Measurements from ENCODE around the gene CFC1.
"Not testable (repeated sequence)": the region's sequence is repeated elsewhere in the genome, so short reads cannot be mapped to it uniquely, and the experiment has no call there.

The CFC1 gene

DNA sequence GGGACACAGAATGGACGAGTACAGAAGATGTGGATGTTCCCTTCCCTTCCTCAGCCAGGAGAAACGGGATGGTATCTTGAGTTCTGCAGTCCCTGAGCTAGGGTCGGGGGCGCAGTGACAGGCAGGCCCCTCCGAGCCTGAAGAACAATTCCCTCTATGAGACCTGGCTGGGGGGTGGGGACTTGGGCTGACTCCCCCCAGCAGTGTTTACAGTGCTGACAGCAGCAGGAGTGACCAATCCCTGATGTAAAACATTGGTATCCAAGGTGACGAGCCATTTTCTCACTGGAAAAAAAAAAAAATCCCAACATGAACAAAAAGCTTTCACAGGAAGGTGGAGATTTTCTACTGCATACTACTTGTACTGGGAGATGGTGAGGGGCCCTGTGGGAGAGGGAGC lies at the start of gene CFC1:
TSS of gene CFC1 (minus strand) at position 183 of the 400 bp plus-strand sequence. CDS start 288 bp downstream, outside the sequence.
- DNase-seq (ENCODE audit: low spot score), result not testable (repeated sequence)

DNA sequence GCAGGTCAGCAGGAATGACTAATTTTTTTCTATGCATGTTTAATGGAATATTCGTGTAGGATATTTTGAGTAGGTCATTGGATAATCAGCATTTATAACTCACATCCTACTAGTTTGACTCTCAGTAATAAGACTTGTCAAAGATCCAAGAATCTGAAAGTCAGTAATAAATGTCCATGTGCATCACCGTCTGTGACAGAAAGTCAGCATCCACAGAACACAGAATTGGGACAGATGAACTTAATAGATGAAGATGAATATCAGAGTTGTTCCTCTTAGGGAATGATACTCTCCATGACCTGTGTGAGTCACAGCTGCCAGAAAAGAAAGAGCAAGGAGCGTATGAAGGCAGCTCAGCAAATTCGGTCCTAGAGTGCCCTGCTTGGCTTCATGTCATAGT lies 42.3 kb upstream of the CFC1 start:
- not testable (repeated sequence) for DNase-seq (ENCODE audit: low spot score)

DNA sequence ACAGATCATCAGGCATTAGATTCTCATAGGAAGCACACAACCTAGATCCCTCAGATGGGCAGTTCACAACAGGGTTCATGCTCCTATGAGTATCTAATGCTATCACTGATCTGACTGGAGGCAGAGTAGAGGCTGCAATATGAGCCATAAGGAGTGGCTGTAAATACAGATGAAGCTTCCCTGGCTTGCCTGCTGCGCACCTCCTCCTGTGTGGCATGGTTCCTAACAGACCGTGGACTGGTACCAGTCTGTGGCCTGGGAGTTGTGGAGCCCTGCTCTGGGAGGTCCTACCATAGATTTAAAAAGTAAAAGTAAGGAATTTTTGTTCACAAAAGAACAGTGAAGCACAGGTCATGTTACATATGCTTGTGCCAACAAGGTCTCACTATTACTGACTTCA lies 39.6 kb upstream of the CFC1 start:
- DNase-seq (ENCODE audit: low spot score), result not testable (repeated sequence)

DNA sequence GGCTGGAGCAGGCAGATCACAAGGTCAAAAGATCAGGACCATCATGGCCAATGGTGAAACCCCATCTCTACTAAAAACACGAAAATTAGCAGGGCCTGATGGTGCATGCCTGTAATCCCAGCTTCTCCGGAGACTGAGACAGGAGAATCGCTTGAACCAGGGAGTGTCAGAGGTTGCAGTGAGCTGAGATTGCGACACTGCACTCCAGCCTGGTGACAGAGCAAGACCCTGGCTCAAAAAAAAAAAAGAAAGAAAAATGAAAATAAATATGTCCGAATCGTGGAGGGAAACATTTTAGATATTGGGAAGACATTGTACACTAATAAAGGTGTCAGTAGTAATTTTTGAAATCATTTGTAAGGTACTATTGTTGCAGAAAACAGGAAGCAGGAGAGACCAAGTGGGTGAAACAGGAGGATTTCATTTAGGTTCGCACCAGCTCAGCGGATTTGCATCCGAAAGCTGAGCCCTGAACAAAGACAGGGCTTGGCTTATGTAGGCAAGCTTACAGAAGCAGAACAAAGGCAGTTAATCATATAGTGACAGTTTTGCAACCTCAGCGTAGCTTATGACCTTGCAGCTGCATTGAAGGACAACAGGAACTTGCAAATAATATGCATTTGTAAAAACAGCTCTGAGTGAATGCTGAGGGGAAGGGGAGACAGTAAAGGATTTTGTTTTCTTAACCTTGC lies 29.6 kb upstream of the CFC1 start:
- not testable (repeated sequence) for DNase-seq (ENCODE audit: low spot score)

DNA sequence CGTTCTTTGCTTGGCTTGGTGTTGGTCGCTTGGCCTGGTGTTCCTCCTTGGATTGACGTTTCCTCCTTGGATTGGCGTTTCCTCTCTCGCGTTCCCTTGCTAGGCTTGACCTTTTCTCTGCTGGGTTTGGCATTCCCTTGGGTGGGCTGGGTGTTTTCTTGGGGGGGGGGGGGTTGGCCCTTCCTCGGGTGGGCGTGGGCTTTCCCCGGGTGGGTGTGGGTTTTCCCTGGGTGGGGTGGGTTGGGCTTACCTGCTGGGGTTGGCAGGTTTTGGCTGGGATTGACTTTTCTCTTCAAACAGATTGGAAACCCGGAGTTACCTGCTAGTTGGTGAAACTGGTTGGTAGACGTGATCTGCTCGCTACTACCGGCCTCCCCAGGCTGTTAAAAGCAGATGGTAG lies 11.8 kb upstream of the CFC1 start, which contains the start of gene POTEJ:
TSS of gene POTEJ (plus strand) at position 301 of the 400 bp plus-strand sequence. CDS start at position 394, 93 bp downstream.
- not testable (repeated sequence) for DNase-seq (ENCODE audit: low spot score)

DNA sequence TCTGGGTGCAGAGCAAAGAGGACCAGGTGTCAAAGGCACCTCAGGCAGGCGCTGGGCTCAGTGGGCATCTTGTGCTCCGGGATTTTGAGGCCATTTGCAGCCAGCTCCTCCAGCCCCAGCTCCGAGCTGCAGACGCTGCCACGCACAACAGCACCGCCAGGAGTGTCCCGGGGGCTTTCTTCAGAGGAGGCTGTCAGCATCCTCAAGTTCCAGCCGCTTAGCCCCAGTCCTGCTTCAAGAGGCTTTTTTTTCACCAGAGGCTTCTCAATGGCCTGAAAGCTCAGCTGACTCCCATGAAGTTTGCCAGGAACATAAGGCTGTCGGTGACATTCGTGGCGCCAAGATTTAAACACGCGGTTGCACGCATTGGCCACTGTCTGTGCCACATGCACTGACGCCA lies 11.1 kb upstream of the CFC1 start:
- not testable (repeated sequence) for DNase-seq (ENCODE audit: low spot score)

DNA sequence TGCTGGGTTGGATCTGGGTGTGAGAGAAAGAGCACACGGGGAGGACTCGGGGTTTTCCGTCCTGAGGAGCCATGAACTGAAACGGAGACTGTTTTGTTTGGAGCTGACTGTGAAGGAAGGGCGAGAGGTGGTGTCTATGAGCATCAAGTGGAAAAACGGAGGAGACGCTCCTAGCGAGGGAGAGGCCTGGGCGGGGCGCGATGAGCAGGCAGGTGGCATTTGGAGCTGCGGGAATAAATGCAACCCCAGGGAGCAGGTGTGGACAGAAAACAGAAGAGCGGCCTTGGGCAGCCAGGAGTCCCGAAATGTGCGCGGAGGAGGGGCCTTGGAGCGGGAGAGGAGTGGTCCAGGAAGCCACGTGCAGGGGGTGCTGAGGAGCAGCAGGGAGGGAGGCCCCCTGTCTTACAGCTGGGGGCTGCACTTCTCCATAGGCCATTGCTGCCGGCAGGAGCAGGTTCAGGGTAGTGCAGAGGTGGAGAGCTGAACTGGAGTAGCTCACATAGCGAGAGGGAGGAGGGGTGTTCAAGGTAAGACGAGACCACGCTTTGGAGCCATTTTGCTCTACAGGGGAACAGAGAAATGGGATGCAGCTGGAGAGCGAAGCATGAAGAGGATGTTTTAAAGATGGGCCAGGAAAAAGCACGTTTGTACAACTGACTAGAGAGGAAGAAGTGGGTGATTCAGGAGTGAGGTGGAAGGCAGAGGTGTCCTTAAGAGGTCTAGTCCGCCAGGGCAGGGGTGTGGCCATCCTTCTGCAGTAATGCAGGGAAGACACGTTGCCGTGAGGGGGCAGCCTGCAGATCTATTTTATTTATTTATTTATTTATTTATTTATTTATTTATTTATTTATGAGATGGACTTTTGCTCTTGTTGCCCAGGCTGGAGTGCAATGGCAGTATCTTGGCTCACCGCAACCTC lies 9.9 kb upstream of the CFC1 start:
- not testable (repeated sequence) for DNase-seq (ENCODE audit: low spot score)

DNA sequence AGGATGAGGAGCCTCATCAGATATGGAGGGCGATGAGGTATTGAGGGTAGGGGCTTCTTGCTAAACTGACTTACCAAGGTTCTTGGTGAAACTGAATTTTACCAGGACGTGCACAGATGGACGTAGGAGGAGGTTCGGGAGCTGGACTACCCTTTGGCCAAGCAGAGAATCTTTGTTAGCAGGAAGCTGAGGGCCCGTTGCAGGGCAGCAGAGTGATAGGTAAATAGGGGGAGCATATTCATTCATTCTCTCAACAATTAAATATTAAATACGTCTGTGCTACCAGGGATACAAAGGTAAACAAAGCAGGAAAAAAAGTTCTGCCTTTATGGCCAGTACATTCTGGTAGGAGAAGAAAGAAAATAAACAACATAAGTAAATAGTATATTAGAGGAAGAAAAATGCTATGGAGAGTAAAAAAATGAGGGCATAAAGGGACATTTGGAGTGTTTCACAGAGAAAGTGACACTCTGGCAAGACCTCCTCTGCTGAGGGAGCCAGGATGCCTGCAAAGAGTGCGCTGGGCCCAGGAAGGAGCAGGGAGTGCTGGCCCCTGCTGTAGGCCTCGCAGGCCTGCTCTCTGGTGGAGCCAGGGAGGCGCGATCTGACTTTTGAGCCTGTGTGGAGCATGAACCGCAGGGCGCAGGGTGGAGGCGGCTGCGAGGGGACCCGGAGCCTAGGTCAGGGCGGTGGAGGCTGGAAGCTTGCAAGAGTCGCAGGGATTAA lies 9.1 kb upstream of the CFC1 start:
- not testable (repeated sequence) for DNase-seq (ENCODE audit: low spot score)

DNA sequence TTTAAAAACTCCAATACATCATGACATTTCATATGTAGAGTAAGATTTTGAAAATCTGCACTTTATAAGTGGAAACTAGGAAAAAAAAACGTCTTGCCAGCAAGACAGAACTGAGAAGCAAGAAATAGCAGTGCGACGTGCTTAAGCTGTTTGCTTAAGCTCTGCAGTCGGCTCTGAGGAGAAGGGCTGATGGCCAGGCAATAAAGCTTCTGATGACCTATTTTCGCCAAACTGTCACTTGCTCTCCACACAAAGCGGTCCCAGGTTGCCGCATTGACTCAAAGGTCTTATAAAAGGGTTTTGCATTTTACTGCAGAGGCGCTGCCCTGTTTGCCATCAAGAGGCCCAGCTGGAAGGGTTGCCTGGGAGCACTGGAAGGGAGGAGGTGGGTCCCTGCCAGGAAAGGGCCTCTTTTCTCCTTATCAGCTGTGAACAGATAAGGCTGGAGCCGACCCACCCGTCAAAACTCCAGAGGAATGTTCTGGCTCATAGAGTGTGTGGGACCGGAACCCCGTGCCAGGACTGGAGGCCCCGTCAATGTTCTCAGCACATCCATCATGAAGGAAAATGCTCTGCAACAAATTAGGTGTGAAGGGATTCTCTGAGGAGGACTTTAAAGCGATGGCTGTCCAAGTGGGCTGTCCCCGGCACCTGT lies 2.4 kb upstream of the CFC1 start:
- DNase-seq (ENCODE audit: low spot score), result not testable (repeated sequence)

DNA sequence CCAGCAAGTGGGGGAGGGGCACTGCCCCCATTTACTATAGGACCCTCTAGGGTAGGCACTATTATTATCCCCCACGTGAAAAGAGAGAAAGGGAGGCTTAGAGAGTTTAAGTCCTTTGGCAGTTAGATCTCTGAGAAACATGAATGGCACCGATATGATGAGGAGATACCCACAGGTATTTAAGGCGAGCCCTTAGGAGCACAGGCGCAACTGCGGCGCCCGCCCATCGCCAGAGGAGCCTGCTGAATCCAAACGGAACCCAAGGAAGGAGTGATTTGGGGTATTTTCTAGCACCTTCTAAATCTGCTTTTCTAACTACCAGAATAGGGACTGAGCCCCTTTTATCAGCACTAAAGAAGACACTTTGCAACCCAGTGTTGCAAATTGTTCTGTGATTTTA lies 551 bp upstream of the CFC1 start:
- not testable (repeated sequence) for DNase-seq (ENCODE audit: low spot score)

DNA sequence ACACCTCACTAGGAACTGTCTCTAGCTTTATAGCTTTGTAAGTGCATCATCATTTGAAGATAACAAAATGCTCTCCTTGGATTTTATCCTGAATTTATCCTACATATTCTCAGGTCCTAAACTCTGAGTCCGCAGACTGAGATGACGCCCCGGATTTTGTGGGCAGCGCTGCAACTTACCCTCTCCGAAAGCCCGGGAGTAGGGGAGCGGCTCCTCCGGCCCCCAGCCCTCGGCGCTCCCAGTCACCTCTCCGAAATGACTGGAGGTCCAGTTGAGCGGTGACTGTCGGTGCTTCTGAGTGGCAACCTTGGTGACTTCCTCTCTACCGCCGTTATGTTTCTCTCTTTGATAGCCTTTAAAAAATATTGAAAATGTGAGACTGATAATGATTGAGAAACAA lies 912 bp downstream of the CFC1 start:
- DNase-seq (ENCODE audit: low spot score), result not testable (repeated sequence)

DNA sequence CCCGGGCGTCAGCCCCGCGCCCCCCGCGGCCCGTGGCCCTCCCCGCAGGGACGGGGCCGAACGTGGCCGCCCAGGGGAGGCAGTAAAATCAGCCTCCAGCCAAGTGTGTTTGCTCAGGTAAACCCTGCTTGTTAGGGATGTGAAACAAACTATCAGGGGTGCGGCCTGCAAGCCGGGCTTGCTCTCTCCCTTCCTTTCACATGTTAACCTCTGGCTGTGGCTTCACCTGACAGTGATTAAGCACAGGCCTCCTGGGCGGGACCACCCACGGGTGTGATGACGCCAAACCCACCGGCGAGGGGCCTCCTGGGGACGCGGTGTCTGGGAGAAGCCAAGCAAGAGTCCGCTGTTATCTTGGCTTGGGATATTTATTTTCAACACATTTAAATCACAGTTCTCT lies 1.4 kb downstream of the CFC1 start:
- DNase-seq (ENCODE audit: low spot score), result not testable (repeated sequence)

DNA sequence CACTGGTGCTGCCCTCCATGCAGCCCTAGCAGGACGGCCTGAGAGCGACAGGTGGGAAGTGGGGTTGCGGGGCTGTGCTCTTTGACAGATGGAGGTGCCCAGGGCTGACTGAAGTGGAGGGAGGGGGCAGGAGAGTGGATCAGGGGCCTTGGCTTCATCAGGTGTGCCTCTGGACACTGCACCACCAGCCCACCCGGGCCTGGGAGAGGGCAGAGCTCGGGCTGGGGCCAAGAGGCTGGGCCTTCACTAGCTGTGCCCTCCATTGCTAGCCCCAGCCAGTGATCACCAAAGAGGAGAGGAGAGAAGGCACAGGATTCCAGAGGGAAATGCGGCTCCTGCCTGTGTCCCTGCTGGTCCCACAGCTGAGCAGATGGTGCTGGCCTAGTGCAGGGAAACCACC lies 2.6 kb downstream of the CFC1 start:
- not testable (repeated sequence) for DNase-seq (ENCODE audit: low spot score)

DNA sequence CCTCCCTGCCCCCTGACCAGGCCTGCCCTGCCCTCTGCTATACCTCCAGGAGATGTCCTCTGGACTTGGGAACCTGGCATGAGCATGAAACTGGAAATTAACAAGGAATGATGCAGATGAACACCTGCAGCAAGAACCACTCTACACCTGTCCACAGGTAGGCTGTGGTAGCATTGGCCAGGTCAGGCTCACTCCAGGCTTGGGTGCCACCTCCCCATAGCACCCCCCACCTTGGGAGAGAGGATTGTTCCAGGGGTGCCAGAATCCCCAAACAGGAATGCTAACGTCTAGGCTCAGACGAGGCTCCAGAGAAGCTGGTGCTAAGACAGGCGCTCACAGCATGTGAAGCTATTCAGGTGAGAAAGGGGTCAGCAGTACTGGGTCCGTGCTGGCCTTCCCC lies 5.4 kb downstream of the CFC1 start:
- DNase-seq (ENCODE audit: low spot score), result peak; percentile 0

DNA sequence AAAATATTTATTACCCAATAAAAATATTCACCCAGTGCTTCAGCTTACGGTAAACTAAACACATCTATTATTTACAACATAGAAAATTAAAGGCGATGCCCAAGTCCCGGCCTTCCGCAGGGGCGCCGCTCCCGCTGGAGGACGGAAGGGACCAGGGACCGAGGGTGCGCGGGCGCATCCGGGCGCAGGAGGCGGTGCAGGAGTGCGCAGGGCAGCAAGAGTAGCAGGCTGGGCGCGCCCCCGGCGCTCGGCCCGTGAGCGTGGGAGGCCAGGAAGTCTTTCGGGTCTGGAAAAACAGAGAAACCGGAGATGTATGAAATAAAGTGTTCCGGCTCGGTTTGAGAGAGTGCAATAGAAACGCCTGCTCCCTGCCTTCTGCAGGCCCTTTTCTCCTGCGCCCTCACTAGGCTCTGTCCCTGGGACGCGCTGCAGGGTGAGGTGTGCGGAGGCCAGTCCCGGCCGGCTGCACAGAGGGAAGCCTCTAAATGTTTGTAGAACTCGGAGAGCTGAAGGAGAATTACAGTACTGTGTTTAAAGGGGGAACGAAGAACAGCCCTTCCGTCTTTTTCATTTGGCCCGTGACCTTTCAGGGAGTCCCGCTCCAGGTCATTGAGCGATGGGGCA lies 6.5 kb downstream of the CFC1 start:
- DNase-seq (ENCODE audit: low spot score), result not testable (repeated sequence)

DNA sequence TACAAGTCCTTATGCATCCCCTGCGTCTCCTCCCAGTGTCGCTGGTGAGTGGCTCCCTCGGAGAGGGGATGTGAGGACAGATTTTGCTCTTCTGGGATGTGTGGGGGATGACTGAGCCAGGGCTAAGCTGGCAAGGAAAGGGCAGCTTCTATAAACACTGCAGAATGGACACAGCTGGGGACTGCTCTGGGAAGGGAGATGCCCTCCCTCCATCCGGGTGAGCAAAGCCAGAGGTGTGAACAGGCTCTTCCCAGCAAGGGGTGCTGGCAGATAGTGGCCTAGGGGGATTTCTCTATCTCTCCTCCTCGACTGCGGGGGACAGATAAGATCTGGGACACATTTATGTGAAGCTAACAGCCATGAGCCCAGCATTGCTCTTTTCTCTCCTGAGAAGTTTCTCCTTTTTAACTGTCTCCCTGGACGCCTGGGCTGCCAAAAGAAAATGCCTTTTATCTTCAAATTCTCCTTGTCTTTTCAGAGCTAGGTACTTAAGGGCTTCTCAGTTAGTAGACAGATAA lies 8.5 kb downstream of the CFC1 start:
- not testable (repeated sequence) for DNase-seq (ENCODE audit: low spot score)

DNA sequence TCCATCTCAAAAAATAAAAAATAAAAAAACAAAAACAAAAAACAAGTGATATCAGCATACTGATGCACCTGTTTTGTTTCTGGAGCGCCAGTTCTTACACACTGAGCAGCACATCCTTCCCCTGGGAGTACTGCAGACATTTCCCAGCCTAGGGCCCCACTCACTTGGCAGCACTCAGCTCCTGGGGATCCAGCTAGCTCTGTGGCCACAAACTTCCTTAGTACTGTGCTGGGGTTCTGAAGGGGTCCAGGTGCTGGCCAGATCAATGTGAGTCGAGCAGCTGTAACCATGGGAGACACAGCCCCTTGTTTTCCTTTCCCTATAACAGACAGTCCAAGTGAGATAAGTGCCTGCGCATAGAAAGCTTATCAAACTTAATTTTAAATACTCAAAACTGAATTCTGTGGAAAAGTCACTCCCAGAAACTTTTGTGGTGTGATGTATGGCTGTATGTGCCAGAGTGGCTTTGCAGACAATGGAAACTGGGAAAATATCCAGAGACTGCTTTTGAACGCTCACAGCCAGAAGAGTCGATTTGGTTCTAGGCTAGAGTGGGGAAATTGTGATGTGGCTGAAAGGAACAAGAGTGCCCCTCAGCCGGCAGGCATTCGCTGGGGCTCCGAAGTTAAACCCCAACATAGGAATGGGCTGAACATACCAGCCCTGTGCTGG lies 9.1 kb downstream of the CFC1 start:
- DNase-seq (ENCODE audit: low spot score), result not testable (repeated sequence)

DNA sequence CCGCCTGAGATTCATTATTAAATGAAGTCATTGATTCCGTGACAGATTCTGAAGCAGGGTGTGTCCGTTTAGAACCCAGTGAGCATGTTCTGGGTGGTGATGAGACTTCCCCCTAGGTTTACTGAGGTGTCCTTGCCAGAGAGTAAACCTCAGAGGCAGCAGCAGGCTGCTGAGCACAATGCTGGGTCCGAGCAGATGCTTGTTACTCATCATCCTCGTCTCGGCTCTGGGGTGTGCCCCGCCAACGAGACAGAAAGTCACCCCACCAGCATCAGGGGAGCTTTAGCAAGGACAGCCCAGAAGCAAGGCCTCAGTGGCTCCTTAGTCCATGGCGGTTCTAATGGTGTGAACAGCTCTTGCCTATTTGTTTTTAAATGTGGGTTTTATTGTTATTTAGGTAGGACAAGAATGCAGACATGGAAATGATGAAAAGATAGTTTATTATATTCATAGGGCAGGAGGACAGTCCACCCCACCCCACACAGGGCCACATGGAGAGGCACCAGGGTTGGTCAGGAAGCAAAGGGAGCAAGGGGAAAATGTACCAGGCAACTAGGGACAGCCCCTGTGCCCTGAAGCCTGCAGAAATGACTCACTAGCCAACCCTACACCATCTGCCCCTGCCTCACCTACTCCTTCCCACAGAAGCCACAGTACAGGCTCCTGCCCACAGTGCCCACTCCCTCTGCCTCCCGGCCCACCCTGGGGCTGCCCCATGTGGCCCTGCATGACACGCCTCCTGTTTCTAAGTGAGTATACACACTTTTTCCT lies 10.5 kb downstream of the CFC1 start:
- not testable (repeated sequence) for DNase-seq (ENCODE audit: low spot score)

DNA sequence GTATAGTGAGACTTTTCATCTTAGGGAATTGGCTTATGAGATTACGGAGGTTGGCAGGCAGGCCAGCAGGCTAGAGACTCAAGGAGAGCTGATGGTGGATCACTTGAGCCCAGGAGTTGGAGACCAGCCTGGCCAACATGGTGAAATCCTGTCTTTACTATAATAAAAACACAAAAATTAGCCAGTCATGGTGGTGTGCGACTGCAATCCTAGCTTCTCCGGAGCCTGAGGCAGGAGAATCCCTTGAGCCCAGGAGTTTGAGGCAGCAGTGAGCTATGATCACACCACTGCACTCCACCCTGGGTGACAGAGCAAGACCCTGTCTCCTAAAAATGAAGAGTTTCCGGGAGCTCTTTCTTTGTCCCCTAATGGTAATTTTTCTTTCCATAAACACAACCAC lies 14.6 kb downstream of the CFC1 start:
- DNase-seq (ENCODE audit: low spot score), result not testable (repeated sequence)

DNA sequence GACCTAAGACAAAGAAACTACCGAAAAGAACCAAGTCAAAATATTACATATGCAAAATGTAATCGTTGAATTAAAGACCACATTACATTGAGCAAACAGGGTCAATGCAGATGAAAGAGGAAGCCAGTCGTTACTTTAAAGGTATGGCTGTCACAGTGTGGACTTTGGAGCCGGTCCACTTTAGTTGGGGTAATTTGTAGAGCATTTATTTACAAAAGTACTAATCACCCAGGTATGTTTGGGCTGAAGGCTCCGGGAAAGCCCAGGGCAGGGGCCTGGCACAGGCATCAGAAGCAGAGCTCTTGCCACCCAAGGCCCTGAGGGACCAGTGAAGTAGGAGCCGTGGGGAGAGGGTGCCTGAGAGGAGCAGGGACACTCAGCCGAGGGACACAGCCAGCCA lies 15.8 kb downstream of the CFC1 start:
- not testable (repeated sequence) for DNase-seq (ENCODE audit: low spot score)

All from pons (tissue), 1 donor.